Neuronal stem cell (in vitro differentiated cells): Measurements from ENCODE around the gene COL5A1.

Experiments
- DNase-seq: peaks from one replicate; pipeline ENCODE4 v3.0.0-alpha.2; 2013; ENCODE audit warnings: low spot score
- H2AFZ ChIP-seq: one replicate; pipeline ENCODE4 v1.6.1; 2013; ENCODE audit warnings: mild to moderate bottlenecking, low read length, inconsistent platforms
- H2AK5ac ChIP-seq: 2 replicates; pipeline ENCODE4 v1.6.1; 2013; ENCODE audit warnings: low read depth, mild to moderate bottlenecking, inconsistent platforms, low read length, moderate library complexity, mixed read lengths
- H2BK120ac ChIP-seq: 2 replicates; pipeline ENCODE4 v1.6.1; 2013; ENCODE audit warnings: low read depth, mild to moderate bottlenecking, inconsistent platforms, low read length, moderate library complexity, mixed read lengths
- H2BK12ac ChIP-seq: one replicate; pipeline ENCODE4 v1.6.1; 2013; ENCODE audit warnings: low read length, inconsistent platforms
- H2BK15ac ChIP-seq: 2 replicates; pipeline ENCODE4 v1.6.1; 2013; ENCODE audit warnings: mild to moderate bottlenecking, low read length, inconsistent platforms, mixed read lengths
- H2BK5ac ChIP-seq: one replicate; pipeline ENCODE4 v1.6.1; 2013; ENCODE audit warnings: inconsistent platforms, mild to moderate bottlenecking, low read length, moderate library complexity
- H3K14ac ChIP-seq: one replicate; pipeline ENCODE4 v1.6.1; 2013; ENCODE audit warnings: low read length, inconsistent platforms
- H3K18ac ChIP-seq: 2 replicates; pipeline ENCODE4 v1.6.1; 2013; ENCODE audit warnings: low read length, inconsistent platforms
- H3K23ac ChIP-seq: 2 replicates; pipeline ENCODE4 v1.6.1; 2013; ENCODE audit warnings: low read depth, mild to moderate bottlenecking, mixed read lengths, low read length, inconsistent platforms; ENCODE audit not compliant: poor library complexity
- H3K27ac ChIP-seq: replicated peaks from 3 replicates; pipeline ENCODE4 v1.5.1; 2013; ENCODE audit warnings: low read length, inconsistent platforms
- H3K27me3 ChIP-seq, 3 experiments: 2 replicates each; pipeline ENCODE4 v1.6.1; 2013; ENCODE audit warnings: low read length in 3 of 3, mild to moderate bottlenecking in 2 of 3, inconsistent platforms in 1 of 3, low read depth in 1 of 3, mixed read lengths in 1 of 3, moderate library complexity in 1 of 3; ENCODE audit not compliant: control insufficient read depth in 3 of 3, insufficient read depth in 3 of 3
- H3K36me3 ChIP-seq, 2 donors: replicated peaks in 1 of 2; 2 replicates each; pipeline ENCODE4 v1.6.1; 2013; ENCODE audit warnings: low read length in 2 of 2; ENCODE audit not compliant: control insufficient read depth in 2 of 2, insufficient read depth in 2 of 2
- H3K4ac ChIP-seq: 2 replicates; pipeline ENCODE4 v1.6.1; 2013; ENCODE audit warnings: inconsistent platforms, mild to moderate bottlenecking, low read length, moderate library complexity
- H3K4me1 ChIP-seq, 2 donors: 1 replicate in 1 of 2; 2 replicates in 1 of 2; pipeline ENCODE4 v1.6.1; 2013; ENCODE audit warnings: low read length in 2 of 2, low read depth in 1 of 2; ENCODE audit not compliant: control insufficient read depth in 2 of 2, insufficient read depth in 1 of 2
- H3K4me2 ChIP-seq: one replicate; pipeline ENCODE4 v1.6.1; 2013; ENCODE audit warnings: mild to moderate bottlenecking, low read length, inconsistent platforms; ENCODE audit not compliant: insufficient read depth, poor library complexity, severe bottlenecking
- H3K4me3 ChIP-seq, 2 donors: 2 replicates each; pipeline ENCODE4 v1.5.1; 2013; ENCODE audit warnings: low read length in 2 of 2, mild to moderate bottlenecking in 2 of 2, inconsistent platforms in 1 of 2, moderate library complexity in 1 of 2
- H3K79me1 ChIP-seq: one replicate; pipeline ENCODE4 v1.6.1; 2013; ENCODE audit warnings: low read depth, mild to moderate bottlenecking, inconsistent platforms, low read length, moderate library complexity
- H3K9ac ChIP-seq: one replicate; pipeline ENCODE4 v1.6.1; 2013; ENCODE audit warnings: mild to moderate bottlenecking, low read depth, low read length, inconsistent platforms; ENCODE audit not compliant: poor library complexity
- H3K9me3 ChIP-seq, 2 donors: replicated peaks in 1 of 2; 2 replicates each; pipeline versions ENCODE3 to v1.6.1; 2013; ENCODE audit warnings: low read length in 2 of 2, mild to moderate bottlenecking in 2 of 2, inconsistent platforms in 1 of 2, low read depth in 1 of 2, mixed read lengths in 1 of 2, moderate library complexity in 1 of 2; ENCODE audit not compliant: control insufficient read depth in 2 of 2, insufficient read depth in 1 of 2
- H4K8ac ChIP-seq: one replicate; pipeline ENCODE4 v1.6.1; 2013; ENCODE audit warnings: low read depth, mild to moderate bottlenecking, inconsistent platforms, low read length, moderate library complexity
- H4K91ac ChIP-seq: one replicate; pipeline ENCODE4 v1.6.1; 2013; ENCODE audit warnings: low read length, low read depth, mild to moderate bottlenecking, inconsistent platforms; ENCODE audit not compliant: poor library complexity
- whole genome bisulfite sequencing, 2 donors: extraction: QIAGEN DNeasy Blood & Tissue Kit; methylation state at CpG; one replicate each; pipeline ENCODE4 v1.1.7; 2013; ENCODE audit warnings: missing lambda C conversion rate in 2 of 2, mixed read lengths in 1 of 2; ENCODE audit not compliant: insufficient read length in 2 of 2, insufficient replicate concordance in 1 of 2; ENCODE audit errors: extremely low coverage in 2 of 2; 5-methylcytosine and 5-hydroxymethylcytosine counted together

Gene COL5A1

GRCh38 chr9:134652291-134653225 lies 11.0 kb downstream of the COL5A1 start:
- no peak overlapping the region for H4K91ac ChIP-seq
- peaks cover 0 to 2% of the 10 kb centered on the region in 2 donors for H3K9me3 ChIP-seq
- H3K4ac ChIP-seq = no peak overlapping the region
- H3K23ac ChIP-seq = no peak overlapping the region
- no peaks in the 10 kb centered on the region for H3K27me3 ChIP-seq
- no peak overlapping the region for H4K8ac ChIP-seq
- no peak overlapping the region for H3K9ac ChIP-seq
- no CpG with 5 or more reads among the region's 28 CpGs for WGBS, 2 donors
- H3K27ac ChIP-seq = no peak overlapping the region
- H2BK120ac ChIP-seq = no peak overlapping the region
- H3K4me1 ChIP-seq = peaks cover 0 to 2% of the 10 kb centered on the region in 2 donors
- H2AK5ac ChIP-seq = peak overlapping the region; percentile 26
- H2BK5ac ChIP-seq = peak overlapping the region; percentile 66
- H3K36me3 ChIP-seq = no peaks in the 10 kb centered on the region
- H2AFZ ChIP-seq = no peak overlapping the region
- no peak for DNase-seq
- peak overlapping the region; percentile 48 for H3K18ac ChIP-seq
- peaks cover 7% of the 10 kb centered on the region for H3K79me1 ChIP-seq
- H3K4me2 ChIP-seq = no peak overlapping the region
- H3K14ac ChIP-seq = no peak overlapping the region
- no peak overlapping the region for H2BK12ac ChIP-seq
- no peak overlapping the region for H2BK15ac ChIP-seq
- no peak overlapping the region for H3K4me3 ChIP-seq

GRCh38 chr9:134653259-134654009 lies 11.8 kb downstream of the COL5A1 start:
- peak overlapping the region; percentile 82 for H3K14ac ChIP-seq
- H2BK120ac ChIP-seq = no peak overlapping the region
- peaks cover 7% of the 10 kb centered on the region for H3K79me1 ChIP-seq
- H3K4me3 ChIP-seq = no peak overlapping the region
- no peak overlapping the region for H4K8ac ChIP-seq
- no peak overlapping the region for H2BK12ac ChIP-seq
- no peak overlapping the region for H3K4ac ChIP-seq
- DNase-seq = no peak
- H2AK5ac ChIP-seq = no peak overlapping the region
- H3K9ac ChIP-seq = peak overlapping the region; percentile 4
- no peak overlapping the region for H4K91ac ChIP-seq
- no peak overlapping the region for H2AFZ ChIP-seq
- no peaks in the 10 kb centered on the region for H3K36me3 ChIP-seq
- H3K27me3 ChIP-seq = no peaks in the 10 kb centered on the region
- peak overlapping the region; percentile 43 for H3K23ac ChIP-seq
- no peak overlapping the region for H2BK15ac ChIP-seq
- peak overlapping the region; percentile 87 for H2BK5ac ChIP-seq
- no peak overlapping the region for H3K27ac ChIP-seq
- peaks cover 0 to 2% of the 10 kb centered on the region in 2 donors for H3K4me1 ChIP-seq
- peaks cover 0 to 2% of the 10 kb centered on the region in 2 donors for H3K9me3 ChIP-seq
- no CpG with 5 or more reads among the region's 17 CpGs for WGBS, 2 donors
- no peak overlapping the region for H3K4me2 ChIP-seq
- H3K18ac ChIP-seq = peak overlapping the region; percentile 48

DNA sequence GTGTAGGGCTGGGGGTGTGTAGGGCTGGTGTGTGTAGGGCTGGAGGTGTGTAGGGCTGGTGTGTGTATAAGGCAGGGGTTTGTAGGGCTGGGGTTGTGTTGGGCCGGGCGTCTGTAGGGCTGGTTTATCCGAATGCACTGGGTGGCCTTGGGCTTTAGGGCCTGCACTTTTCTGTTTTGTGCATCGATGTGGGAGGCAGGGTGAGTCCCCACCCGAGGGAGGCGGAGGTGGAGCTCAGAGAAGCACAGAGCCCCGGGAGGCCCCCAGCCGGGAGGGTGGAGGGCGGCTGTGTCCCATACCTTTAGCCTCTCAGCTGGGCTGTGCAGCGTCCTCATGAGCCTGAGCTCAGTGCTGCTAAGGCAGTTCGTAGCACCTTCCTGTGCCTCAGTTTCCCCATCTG lies 13.5 kb downstream of the COL5A1 start:
- H2BK15ac ChIP-seq = no peak overlapping the region
- H3K27me3 ChIP-seq = no peaks in the 10 kb centered on the region
- H3K4me1 ChIP-seq = no peaks in the 10 kb centered on the region
- WGBS, 2 donors = no CpG with 5 or more reads among the region's 11 CpGs
- no peak overlapping the region for H4K91ac ChIP-seq
- H2AK5ac ChIP-seq = no peak overlapping the region
- H2BK12ac ChIP-seq = no peak overlapping the region
- H3K79me1 ChIP-seq = peaks cover 6% of the 10 kb centered on the region
- no peak overlapping the region for H2BK5ac ChIP-seq
- no peak overlapping the region for H3K14ac ChIP-seq
- no peak overlapping the region for H3K4me2 ChIP-seq
- no peak for DNase-seq
- H3K9me3 ChIP-seq = no peaks in the 10 kb centered on the region
- H3K18ac ChIP-seq = no peak overlapping the region
- H3K27ac ChIP-seq = no peak overlapping the region
- no peak overlapping the region for H3K9ac ChIP-seq
- H3K4me3 ChIP-seq = no peak overlapping the region
- H3K36me3 ChIP-seq = no peaks in the 10 kb centered on the region
- H4K8ac ChIP-seq = no peak overlapping the region
- no peak overlapping the region for H3K23ac ChIP-seq
- no peak overlapping the region for H2AFZ ChIP-seq
- no peak overlapping the region for H3K4ac ChIP-seq
- H2BK120ac ChIP-seq = no peak overlapping the region
